GM19035 (cell line): ENCODE measurements around the gene ZDHHC14.

Experiments
- ATAC-seq: cut with Tn5 transposase; IDR thresholded peaks from one replicate; pipeline ENCODE4 v1.9.1; 2021; ENCODE audit not compliant: unreplicated experiment

The ZDHHC14 gene

GRCh38 chr6:157725836-157726235 is 344.8 kb downstream of the ZDHHC14 start:
- ATAC-seq: no peak

- no peak for ATAC-seq
Observed at GRCh38 chr6:157726892-157727628, 346.1 kb downstream of the ZDHHC14 start.
